Lower lobe of right lung (tissue), 2 donors: ENCODE measurements around the gene FIGNL1. TPM values are rescaled to one million over a fixed set of nuclear protein-coding genes. Genes with fewer than 3 reads are reported as not detected.

Experiments used
- ATAC-seq, 2 donors: fragments of 200-7000 bp; cut with Tn5 transposase; one replicate each; pipeline ENCODE4 v1.9.1; 2020 to 2022; ENCODE audit warnings: mild to moderate bottlenecking in 2 of 2, moderate library complexity in 2 of 2
- DNase-seq: peaks from one replicate; pipeline ENCODE4 v3.0.0-alpha.2; 2020
- H3K27ac ChIP-seq: fragments of 200-600 bp; one replicate; pipeline ENCODE4 v1.8.0; 2022
- H3K27me3 ChIP-seq: fragments of 200-600 bp; one replicate; pipeline ENCODE4 v1.8.0; 2022; ENCODE audit warnings: low read depth
- H3K36me3 ChIP-seq: fragments of 200-600 bp; one replicate; pipeline ENCODE4 v1.8.0; 2022; ENCODE audit warnings: mild to moderate bottlenecking
- H3K4me1 ChIP-seq: fragments of 200-600 bp; one replicate; pipeline ENCODE4 v1.8.0; 2022
- H3K4me3 ChIP-seq: fragments of 200-600 bp; one replicate; pipeline ENCODE4 v1.8.0; 2022; ENCODE audit warnings: mild to moderate bottlenecking
- H3K9me3 ChIP-seq: fragments of 200-600 bp; one replicate; pipeline ENCODE4 v1.8.0; 2022
- intact Hi-C: fragments of 100-400 bp; cut with DNase I; formaldehyde crosslinking; loops from one replicate; pipeline ENCODE4 v1.11.0; 2022
- total RNA-seq: library from RNA; stranded (reverse); fragmentation: NEBNext Ultra II Directional; extraction: Animal tissue kit (Norgen Biotek cat#: 25700); gene quantifications from one replicate; pipeline ENCODE4 v1.2.1, GENCODE V29; 2021
- TF ChIP-seq, protein P1 (sequence below): fragments of 200-600 bp; IDR thresholded peaks from one replicate; pipeline ENCODE4 v1.8.0; 2022; ENCODE audit warnings: antibody characterized with exemption, mild to moderate bottlenecking
- donor health status: DM: no; HTN: yes; CAD: no; lungs with severe emphysema.

Gene FIGNL1
- total RNA-seq, 1 donor from 2014 or later: 5.0 TPM

- intact Hi-C loops: no loop called here
- no peak overlapping the region for H3K4me3 ChIP-seq
Measured at GRCh38 chr7:50476953-50477625, 26.9 kb upstream of the FIGNL1 start.

DNA sequence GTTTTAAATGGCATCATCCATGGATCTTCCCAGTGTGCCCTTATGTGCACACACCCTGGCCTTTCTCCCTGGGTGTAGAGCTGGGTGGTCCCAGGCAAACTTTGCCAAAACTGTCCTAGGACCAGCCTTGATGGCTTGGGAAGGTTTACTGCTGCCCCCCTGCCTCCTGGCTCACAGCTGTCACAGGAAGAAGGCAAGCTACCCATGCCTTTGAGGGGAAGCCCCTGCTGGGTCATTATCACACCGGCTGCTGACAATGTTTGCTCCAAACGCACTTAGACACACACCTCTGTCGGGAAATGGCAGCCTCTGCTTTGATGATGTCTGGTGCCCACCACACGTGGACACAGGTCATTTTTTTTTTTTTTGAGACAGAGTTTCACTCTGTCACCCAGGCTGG lies 25.2 kb upstream of the FIGNL1 start:
- intact Hi-C loops: no loop called here
- ATAC-seq (no peak), DNase-seq (no peak)
- Histone ChIP-seq H3K27me3 (no peaks in the 10 kb centered on the region), H3K27ac (no peak overlapping the region), H3K9me3 (no peaks in the 10 kb centered on the region), H3K36me3 (no peaks in the 10 kb centered on the region), H3K4me3 (no peak overlapping the region), H3K4me1 (no peaks in the 10 kb centered on the region)
- TF ChIP-seq, protein P1, sequence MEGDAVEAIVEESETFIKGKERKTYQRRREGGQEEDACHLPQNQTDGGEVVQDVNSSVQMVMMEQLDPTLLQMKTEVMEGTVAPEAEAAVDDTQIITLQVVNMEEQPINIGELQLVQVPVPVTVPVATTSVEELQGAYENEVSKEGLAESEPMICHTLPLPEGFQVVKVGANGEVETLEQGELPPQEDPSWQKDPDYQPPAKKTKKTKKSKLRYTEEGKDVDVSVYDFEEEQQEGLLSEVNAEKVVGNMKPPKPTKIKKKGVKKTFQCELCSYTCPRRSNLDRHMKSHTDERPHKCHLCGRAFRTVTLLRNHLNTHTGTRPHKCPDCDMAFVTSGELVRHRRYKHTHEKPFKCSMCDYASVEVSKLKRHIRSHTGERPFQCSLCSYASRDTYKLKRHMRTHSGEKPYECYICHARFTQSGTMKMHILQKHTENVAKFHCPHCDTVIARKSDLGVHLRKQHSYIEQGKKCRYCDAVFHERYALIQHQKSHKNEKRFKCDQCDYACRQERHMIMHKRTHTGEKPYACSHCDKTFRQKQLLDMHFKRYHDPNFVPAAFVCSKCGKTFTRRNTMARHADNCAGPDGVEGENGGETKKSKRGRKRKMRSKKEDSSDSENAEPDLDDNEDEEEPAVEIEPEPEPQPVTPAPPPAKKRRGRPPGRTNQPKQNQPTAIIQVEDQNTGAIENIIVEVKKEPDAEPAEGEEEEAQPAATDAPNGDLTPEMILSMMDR: no peak

More at GRCh38 chr7:50476953-50477625, 26.9 kb upstream of the FIGNL1 start:
- H3K9me3 ChIP-seq: no peaks in the 10 kb centered on the region
- no peaks in the 10 kb centered on the region for H3K36me3 ChIP-seq
- no peaks in the 10 kb centered on the region for H3K27me3 ChIP-seq
- no peak overlapping the region for H3K27ac ChIP-seq
- DNase-seq: no peak
- ATAC-seq: no peak
- no peaks in the 10 kb centered on the region for H3K4me1 ChIP-seq
- TF ChIP-seq, protein P1: no peak

- intact Hi-C loops: no loop called here
- Histone ChIP-seq H3K4me3 (no peak overlapping the region), H3K9me3 (no peaks in the 10 kb centered on the region), H3K4me1 (no peaks in the 10 kb centered on the region), H3K27me3 (no peaks in the 10 kb centered on the region), H3K27ac (no peak overlapping the region), H3K36me3 (no peaks in the 10 kb centered on the region)
- no peak for DNase-seq
- TF ChIP-seq, protein P1: no peak
- ATAC-seq: no peak
Measured at GRCh38 chr7:50474382-50475160, 24.4 kb upstream of the FIGNL1 start.

DNA sequence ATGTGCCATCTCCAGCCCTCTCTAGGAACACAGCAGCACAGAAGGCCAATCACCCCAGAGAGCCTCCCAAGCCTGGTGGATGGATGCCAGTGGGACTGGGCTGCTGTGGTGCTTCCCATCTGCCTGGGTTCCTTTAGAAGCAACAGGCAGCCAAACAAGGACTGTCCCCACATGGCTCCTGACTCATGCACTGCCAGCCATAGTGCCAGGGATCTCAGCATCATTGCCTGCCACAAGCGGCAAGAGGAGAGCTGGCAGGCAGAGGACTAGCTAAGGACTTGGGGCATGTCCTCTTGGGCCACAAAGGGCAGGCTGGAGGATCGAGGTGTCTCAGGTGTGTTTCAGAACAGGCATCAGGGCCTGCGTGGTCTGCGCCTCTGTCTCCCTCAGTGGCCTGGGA lies 23.4 kb upstream of the FIGNL1 start:
- H3K36me3 ChIP-seq: no peaks in the 10 kb centered on the region
- H3K4me3 ChIP-seq: no peak overlapping the region
- H3K4me1 ChIP-seq: no peaks in the 10 kb centered on the region
- intact Hi-C loops: no loop called here
- DNase-seq (no peak), ATAC-seq (no peak)
- no peak overlapping the region for H3K27ac ChIP-seq
- TF ChIP-seq, protein P1: no peak
- H3K9me3 ChIP-seq: no peaks in the 10 kb centered on the region
- H3K27me3 ChIP-seq: peaks cover 3% of the 10 kb centered on the region

GRCh38 chr7:50472427-50472826 lies 22.3 kb upstream of the FIGNL1 start:
- DNase-seq (no peak), ATAC-seq (no peak)
- Histone ChIP-seq H3K4me3 (no peak overlapping the region), H3K9me3 (no peaks in the 10 kb centered on the region), H3K27me3 (peaks cover 7% of the 10 kb centered on the region), H3K36me3 (no peaks in the 10 kb centered on the region), H3K4me1 (peaks cover 8% of the 10 kb centered on the region), H3K27ac (no peak overlapping the region)
- intact Hi-C loops: no loop called here
- TF ChIP-seq, protein P1: no peak
